ENCODE data around the gene PET100. TPM values are rescaled to one million over a fixed set of nuclear protein-coding genes. Genes with fewer than 3 reads are reported as not detected.

Gene PET100
- total and polyA plus RNA-seq, 2 experiments from 2014 or later: 8.6 to 636 TPM

- TF ChIP-seq ETS1 (IDR thresholded peaks at IDR 0.05) (no peak), CTCF (conservative IDR thresholded peaks at IDR 0.05; ENCODE audit: low read depth in 2 of 2) (no peak), NANOG (IDR thresholded peaks at IDR 0.05; ENCODE audit: borderline replicate concordance) (no peak), STAT1 (IDR thresholded peaks at IDR 0.05; ENCODE audit: unreplicated experiment) (no peak), EZH2phosphoT487 (IDR thresholded peaks at IDR 0.05; ENCODE audit: unreplicated experiment) (no peak), ZNF331 (CRISPR knock-in tag; IDR thresholded peaks at IDR 0.05; ENCODE audit: low read depth) (no peak), REST (IDR thresholded peaks at IDR 0.05; ENCODE audit: unreplicated experiment) (no peak), CREB1 (CRISPR knock-in tag; IDR thresholded peaks at IDR 0.05; ENCODE audit: low read depth) (no peak), POLR2AphosphoS5 (IDR thresholded peaks at IDR 0.05; ENCODE audit: low read depth) (no peak)
Observed at GRCh38 chr19:7661744-7662538, 32.3 kb downstream of the PET100 start (continued).

- Histone ChIP-seq H3K27ac (ENCODE audit: low read depth) (no peak overlapping the region), H2AFZ (no peak overlapping the region), H3K27me3 (ENCODE audit: insufficient read depth) (peaks cover 6% of the 10 kb centered on the region; the same call in 1 of the 2 replicates), H4K20me1 (replicated peaks; ENCODE audit: insufficient read depth) (no peaks in the 10 kb centered on the region), H3K4me3 (no peak overlapping the region), H3K4me1 (ENCODE audit: insufficient read depth) (no peaks in the 10 kb centered on the region), H3K4me2 (no peak overlapping the region), H3F3A (replicated peaks; ENCODE audit: low read depth) (no peaks in the 10 kb centered on the region), H3K36me3 (ENCODE audit: insufficient read depth) (no peaks in the 10 kb centered on the region), H3K9me2 (ENCODE audit: insufficient read depth) (no peaks in the 10 kb centered on the region), H3K79me2 (replicated peaks; ENCODE audit: insufficient read depth) (no peaks in the 10 kb centered on the region)
- DNase-seq (ENCODE audit: low spot score): no peak
- Mint-ChIP-seq H3K27ac (no peak overlapping the region), H3K4me1 (no peaks in the 10 kb centered on the region), H3K27me3 (ENCODE audit: insufficient read depth, low read depth, poor library complexity) (peaks cover 9% of the 10 kb centered on the region), H3K36me3 (ENCODE audit: low read depth) (no peaks in the 10 kb centered on the region), H3K9me3 (peaks cover 6% of the 10 kb centered on the region; the same call in 2 of the 3 replicates), H3K4me3 (no peak overlapping the region)
- no peak for ATAC-seq
- TF ChIP-seq ZNF114 (CRISPR knock-in tag; IDR thresholded peaks at IDR 0.05) (no peak), NANOG (IDR thresholded peaks at IDR 0.05; ENCODE audit: borderline replicate concordance) (no peak), JUNB (IDR thresholded peaks at IDR 0.05; ENCODE audit: unreplicated experiment) (no peak), ZNF462 (CRISPR knock-in tag; IDR thresholded peaks at IDR 0.05) (no peak), ZNF331 (CRISPR knock-in tag; IDR thresholded peaks at IDR 0.05; ENCODE audit: low read depth) (no peak)
Observed at GRCh38 chr19:7662657-7663056, 33.1 kb downstream of the PET100 start.
